ENCODE results near the gene DAB1.

Gene DAB1

GRCh38 chr1:56954664-56955063 is 469.2 kb downstream of the DAB1 start:
- TF ChIP-seq CTCF (IDR thresholded peaks at IDR 0.05; ENCODE audit: low read depth, low read length, missing control alignments), result no peak
- no peak overlapping the region for H3K4me3 ChIP-seq (ENCODE audit: low read depth, low read length)
- in situ Hi-C loops (cut with HindIII; ENCODE audit: low sequenced_read_pairs), result no loop called here
- DNase-seq (ENCODE audit: low read depth), result no peak

GRCh38 chr1:56953386-56953785 is 470.5 kb downstream of the DAB1 start:
- H3K4me3 ChIP-seq (ENCODE audit: low read depth, low read length), result no peak overlapping the region
- DNase-seq (ENCODE audit: low read depth), result no peak
- TF ChIP-seq CTCF (IDR thresholded peaks at IDR 0.05; ENCODE audit: low read depth, low read length, missing control alignments), result no peak
- in situ Hi-C loops (cut with HindIII; ENCODE audit: low sequenced_read_pairs), result no loop called here

- in situ Hi-C loops (cut with HindIII; ENCODE audit: low sequenced_read_pairs), result no loop called here
Observed at GRCh38 chr1:56952501-56952900, 471.4 kb downstream of the DAB1 start.

GRCh38 chr1:56948403-56949023 is 475.3 kb downstream of the DAB1 start:
- TF ChIP-seq CTCF (IDR thresholded peaks at IDR 0.05; ENCODE audit: low read depth, low read length, missing control alignments), result no peak
- in situ Hi-C loops (cut with HindIII; ENCODE audit: low sequenced_read_pairs), result no loop called here
- peak; percentile 2 for DNase-seq (ENCODE audit: low read depth)

More at GRCh38 chr1:56952501-56952900, 471.4 kb downstream of the DAB1 start:
- no peak for TF ChIP-seq CTCF (IDR thresholded peaks at IDR 0.05; ENCODE audit: low read depth, low read length, missing control alignments)
- H3K4me3 ChIP-seq (ENCODE audit: low read depth, low read length), result no peak overlapping the region
- DNase-seq (ENCODE audit: low read depth), result no peak

More at GRCh38 chr1:56948403-56949023, 475.3 kb downstream of the DAB1 start:
- H3K4me3 ChIP-seq (ENCODE audit: low read depth, low read length), result no peak overlapping the region
